Measurements from ENCODE around the gene CRYBA2.

Gene CRYBA2

DNA sequence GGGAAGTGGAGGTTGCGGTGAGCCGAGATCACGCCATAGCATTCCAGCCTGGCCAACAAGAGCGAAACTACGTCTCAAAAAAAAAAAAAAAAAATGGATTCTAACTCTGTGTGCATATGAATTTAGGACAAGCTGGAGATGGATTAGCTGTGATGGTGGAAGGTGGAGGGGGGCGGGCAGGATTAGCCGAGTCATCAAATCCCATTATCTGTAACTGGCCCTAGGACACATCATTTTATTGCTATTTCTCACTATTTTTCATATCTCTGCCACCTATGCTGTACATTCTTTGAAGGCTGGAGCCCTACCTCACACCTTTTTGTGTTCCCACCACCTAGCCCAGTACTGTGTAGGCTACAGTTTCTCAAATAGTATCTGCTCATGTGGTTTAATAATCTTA lies 41.1 kb downstream of the CRYBA2 start:
- DNase-seq = no peak

DNA sequence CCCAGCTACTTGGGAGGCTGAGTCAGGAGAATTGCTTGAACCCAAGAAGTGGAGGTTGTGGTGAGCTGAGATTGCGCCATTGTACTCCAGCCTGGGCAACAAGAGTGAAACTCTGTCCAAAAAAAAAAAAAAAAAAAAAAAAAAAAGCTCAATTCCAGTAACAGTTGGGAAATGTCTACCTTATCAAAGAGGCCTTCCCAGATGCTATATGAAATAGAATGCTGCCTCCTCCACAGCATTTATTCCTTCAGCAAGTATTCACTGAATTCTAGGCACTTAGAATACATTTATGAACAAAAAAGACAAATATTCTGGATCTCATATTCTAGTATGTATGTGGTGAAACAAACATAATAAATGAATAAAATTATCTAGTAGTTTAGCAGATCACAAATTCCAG lies 46.6 kb downstream of the CRYBA2 start:
- no peak for DNase-seq

DNA sequence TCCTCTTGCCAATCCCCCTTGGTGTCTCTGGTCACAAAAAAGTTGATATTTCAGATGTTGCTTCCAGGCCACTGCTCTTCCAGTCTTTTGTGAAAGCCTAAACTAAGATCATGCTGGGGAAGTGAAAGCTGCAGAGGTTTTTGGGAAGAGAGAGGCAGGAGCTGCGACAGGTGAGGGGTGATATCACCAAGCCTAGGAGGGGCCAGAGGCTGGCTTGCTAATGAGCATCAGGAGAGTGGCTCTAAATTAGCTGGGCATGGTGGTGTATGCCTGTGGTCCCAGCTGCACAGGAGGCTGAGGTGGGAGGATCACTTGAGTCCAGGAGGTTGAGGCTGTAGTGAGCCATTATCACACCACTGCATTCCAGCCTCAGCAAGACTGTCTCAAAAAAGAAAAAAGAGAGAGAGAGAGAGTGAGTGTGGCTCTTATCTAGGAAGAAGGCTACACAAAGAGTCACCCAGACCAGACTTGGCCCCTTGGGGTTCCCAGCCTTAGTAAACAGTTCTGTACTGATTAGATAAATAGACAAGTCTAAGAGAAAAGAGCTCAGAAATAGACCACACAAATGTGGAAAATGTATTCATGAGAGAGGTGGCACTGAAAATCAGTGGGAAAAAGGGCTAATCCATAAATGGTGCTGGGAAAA lies 48.3 kb downstream of the CRYBA2 start:
- no peak for DNase-seq
